ENCODE results near the gene ADARB2.

ADARB2 gene

DNA sequence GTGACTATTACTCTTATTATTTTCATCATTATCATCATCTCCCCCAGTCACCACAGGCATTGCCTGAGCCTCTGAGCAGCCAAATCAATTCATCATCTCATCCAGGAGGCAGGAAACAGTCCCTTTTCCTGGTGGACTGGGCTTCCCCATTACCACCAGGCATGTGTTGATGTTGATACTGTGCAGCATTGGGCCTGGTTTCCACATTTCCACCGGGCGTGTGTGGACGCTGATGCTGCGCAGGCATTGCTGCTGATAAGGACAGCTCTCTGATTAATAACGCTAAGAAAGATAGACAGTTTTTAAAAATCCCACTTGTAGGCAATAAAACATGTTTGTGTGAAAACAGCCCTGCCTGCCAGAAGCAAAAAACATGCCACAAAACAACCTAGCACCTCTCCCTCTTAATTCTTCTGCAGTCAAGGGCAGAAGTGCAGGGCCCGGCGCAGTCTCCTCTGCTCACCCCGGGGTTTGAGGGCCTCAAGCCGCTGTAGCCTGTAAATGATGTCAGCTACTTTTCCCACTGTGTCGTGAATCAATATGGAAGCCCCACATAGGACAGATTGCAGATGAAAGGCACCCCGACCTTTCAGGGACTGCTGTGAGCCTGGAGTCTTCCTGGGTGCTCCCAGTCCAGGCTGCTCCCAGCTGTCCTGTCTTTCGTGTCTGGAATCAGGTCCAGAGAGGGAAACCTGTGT lies 465.1 kb downstream of the ADARB2 start:
- no peak overlapping the region for H3K4me3 ChIP-seq (ENCODE audit: low read depth, low read length)
- TF ChIP-seq CTCF (IDR thresholded peaks at IDR 0.05; ENCODE audit: borderline replicate concordance, insufficient read depth, low read depth, low read length) = no peak

DNA sequence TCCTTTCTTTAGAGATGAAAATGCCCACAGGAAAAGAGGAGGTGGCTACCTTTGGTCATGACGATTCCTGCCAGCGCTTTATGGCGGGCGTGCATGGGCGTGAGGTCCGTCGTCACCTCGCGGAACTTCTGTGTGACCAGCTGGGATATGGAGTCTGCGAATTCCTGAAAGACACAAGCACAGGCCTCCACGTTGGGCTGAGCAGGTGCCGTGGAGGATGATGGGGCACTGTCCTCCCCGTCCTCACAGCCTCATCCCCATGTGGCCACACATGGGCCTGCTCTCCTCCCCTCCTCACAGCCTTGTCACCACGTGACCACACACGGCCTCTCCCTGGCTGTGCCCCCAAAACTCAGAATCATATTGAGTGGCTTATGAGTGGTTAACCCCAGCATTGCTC lies 466.4 kb downstream of the ADARB2 start:
- H3K4me3 ChIP-seq (ENCODE audit: low read depth, low read length) = no peak overlapping the region
- no peak for TF ChIP-seq CTCF (IDR thresholded peaks at IDR 0.05; ENCODE audit: borderline replicate concordance, insufficient read depth, low read depth, low read length)

- no peak for TF ChIP-seq CTCF (IDR thresholded peaks at IDR 0.05; ENCODE audit: borderline replicate concordance, insufficient read depth, low read depth, low read length)
- no peak overlapping the region for H3K4me3 ChIP-seq (ENCODE audit: low read depth, low read length)
Measured at GRCh38 chr10:1270490-1270889, 466.8 kb downstream of the ADARB2 start.

DNA sequence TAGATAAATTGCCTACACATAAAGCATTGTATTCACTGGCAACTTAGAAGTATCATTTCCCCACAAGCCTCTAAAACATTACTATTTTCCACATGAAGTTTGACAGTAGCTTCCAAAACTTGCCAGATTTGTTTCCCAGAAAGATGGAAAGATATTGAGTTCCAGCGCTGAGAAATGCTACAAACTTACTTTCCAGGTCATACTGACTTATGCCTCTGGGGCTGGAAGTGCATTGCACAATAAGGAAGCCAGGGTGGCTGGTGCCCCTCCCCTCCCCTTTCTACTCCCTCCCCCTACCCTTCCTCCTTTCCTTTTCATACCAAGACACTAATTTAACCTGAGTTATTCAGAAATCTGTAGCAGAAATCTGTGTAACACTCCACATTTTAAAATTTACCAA lies 468.5 kb downstream of the ADARB2 start:
- no peak for TF ChIP-seq CTCF (IDR thresholded peaks at IDR 0.05; ENCODE audit: borderline replicate concordance, insufficient read depth, low read depth, low read length)

GRCh38 chr10:1267568-1267967 lies 469.8 kb downstream of the ADARB2 start:
- no peak for TF ChIP-seq CTCF (IDR thresholded peaks at IDR 0.05; ENCODE audit: borderline replicate concordance, insufficient read depth, low read depth, low read length)
- H3K4me3 ChIP-seq (ENCODE audit: low read depth, low read length) = no peak overlapping the region

More for the DNA sequence above, 468.5 kb downstream of the ADARB2 start:
- H3K4me3 ChIP-seq (ENCODE audit: low read depth, low read length) = no peak overlapping the region

GRCh38 chr10:1267148-1267547 lies 470.2 kb downstream of the ADARB2 start:
- no peak overlapping the region for H3K4me3 ChIP-seq (ENCODE audit: low read depth, low read length)
- no peak for TF ChIP-seq CTCF (IDR thresholded peaks at IDR 0.05; ENCODE audit: borderline replicate concordance, insufficient read depth, low read depth, low read length)

DNA sequence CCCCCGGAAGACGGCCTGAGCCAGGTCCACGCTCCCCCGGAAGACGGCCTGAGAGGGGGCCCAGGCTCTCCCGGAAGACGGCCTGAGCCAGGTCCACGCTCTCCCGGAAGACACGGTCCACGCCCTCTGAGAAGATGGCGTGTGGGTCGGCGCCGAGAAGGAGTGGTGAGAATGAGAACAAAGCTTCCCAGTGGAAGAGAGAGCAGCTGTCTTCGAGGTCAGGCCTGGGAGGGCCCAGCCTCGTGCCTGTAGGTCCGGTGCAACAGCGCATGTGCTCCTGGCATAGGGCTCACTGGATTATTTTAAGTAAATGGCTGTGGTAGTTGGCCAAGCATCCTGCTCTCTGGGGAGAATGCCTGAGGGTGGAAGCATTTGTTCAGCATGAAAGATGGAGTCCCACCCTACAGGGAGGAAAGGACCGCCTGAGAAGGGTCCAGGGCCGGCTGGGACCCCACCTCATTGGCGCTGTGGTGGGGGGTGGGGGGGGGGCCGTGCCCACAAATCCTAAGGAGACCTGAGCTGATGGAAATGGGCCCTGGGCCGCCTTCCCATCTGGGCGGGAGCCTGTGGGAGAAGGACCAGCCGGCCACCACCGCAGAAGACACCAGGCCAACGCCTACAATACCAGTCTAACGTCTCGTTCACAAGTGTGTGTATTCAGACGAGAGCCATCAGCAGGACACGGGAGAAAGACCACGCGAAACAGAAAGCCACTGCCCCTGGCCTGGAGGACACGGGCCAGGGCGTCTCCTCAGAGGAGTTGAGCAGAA lies 471.1 kb downstream of the ADARB2 start:
- no peak for TF ChIP-seq CTCF (IDR thresholded peaks at IDR 0.05; ENCODE audit: borderline replicate concordance, insufficient read depth, low read depth, low read length)
- no peak overlapping the region for H3K4me3 ChIP-seq (ENCODE audit: low read depth, low read length)

Data from GM12875 (cell line).